ENCODE measurements around the gene SEC16B.
"Not testable (repeated sequence)": the region's sequence is repeated elsewhere in the genome, so short reads cannot be mapped to it uniquely, and the experiment has no call there.

Gene SEC16B

GRCh38 chr1:177969825-177970371 lies at the start of gene SEC16B:
SEC16B (minus strand) TSS chr1:177970058; CDS start chr1:177967981, 2,077 bp downstream.
- DNase-seq: no peak

GRCh38 chr1:178019622-178020021 lies 49.8 kb upstream of the SEC16B start:
- DNase-seq: no peak

- no peak for DNase-seq
These were observed 49.4 kb upstream of the SEC16B start for GRCh38 chr1:178019208-178019607.

- DNase-seq: no peak
These were observed 47.7 kb upstream of the SEC16B start for GRCh38 chr1:178017517-178017916.

- no peak for DNase-seq
These were observed 42.1 kb upstream of the SEC16B start for GRCh38 chr1:178011864-178012503.

GRCh38 chr1:178011465-178011828 lies 41.6 kb upstream of the SEC16B start:
- no peak for DNase-seq

GRCh38 chr1:178010674-178011464 lies 41.0 kb upstream of the SEC16B start:
- no peak for DNase-seq

GRCh38 chr1:178006043-178006442 lies 36.2 kb upstream of the SEC16B start:
- DNase-seq: no peak

- no peak for DNase-seq
These were observed 35.6 kb upstream of the SEC16B start for GRCh38 chr1:178005450-178005849.

- DNase-seq: no peak
These were observed 35.1 kb upstream of the SEC16B start for GRCh38 chr1:178004926-178005391.

GRCh38 chr1:177998696-177999631 lies 29.1 kb upstream of the SEC16B start:
- DNase-seq: no peak

- no peak for DNase-seq
These were observed 27.1 kb upstream of the SEC16B start for GRCh38 chr1:177996957-177997356.

- DNase-seq: no peak
These were observed 25.5 kb upstream of the SEC16B start for GRCh38 chr1:177995369-177995768.

- DNase-seq: not testable (repeated sequence)
These were observed 16.4 kb upstream of the SEC16B start for GRCh38 chr1:177986281-177986680.

GRCh38 chr1:177984761-177985160 lies 14.9 kb upstream of the SEC16B start:
- no peak for DNase-seq

GRCh38 chr1:177984136-177984525 lies 14.3 kb upstream of the SEC16B start:
- DNase-seq: no peak

GRCh38 chr1:177983482-177984135 lies 13.8 kb upstream of the SEC16B start:
- no peak for DNase-seq

- no peak for DNase-seq
These were observed 13.2 kb upstream of the SEC16B start for GRCh38 chr1:177983077-177983476.

GRCh38 chr1:177981200-177981599 lies 11.3 kb upstream of the SEC16B start:
- no peak for DNase-seq

- no peak for DNase-seq
These were observed 9.4 kb upstream of the SEC16B start for GRCh38 chr1:177979272-177979671.

GRCh38 chr1:177978530-177978929 lies 8.7 kb upstream of the SEC16B start:
- no peak for DNase-seq

- no peak for DNase-seq
These were observed 7.3 kb upstream of the SEC16B start for GRCh38 chr1:177977141-177977540.
